ENCODE data around the gene EPB41L5.
A peak's percentile ranks its signal among the peaks of the same experiment; 100 is the strongest.

Gene EPB41L5

GRCh38 chr2:120204022-120204405 is 191.1 kb downstream of the EPB41L5 start:
- DNase-seq: no peak
- TF ChIP-seq GATA1 (IDR thresholded peaks at IDR 0.05; ENCODE audit: low read depth, low read length) (no peak), POLR2A (IDR thresholded peaks at IDR 0.05; ENCODE audit: low read length) (no peak)

DNA sequence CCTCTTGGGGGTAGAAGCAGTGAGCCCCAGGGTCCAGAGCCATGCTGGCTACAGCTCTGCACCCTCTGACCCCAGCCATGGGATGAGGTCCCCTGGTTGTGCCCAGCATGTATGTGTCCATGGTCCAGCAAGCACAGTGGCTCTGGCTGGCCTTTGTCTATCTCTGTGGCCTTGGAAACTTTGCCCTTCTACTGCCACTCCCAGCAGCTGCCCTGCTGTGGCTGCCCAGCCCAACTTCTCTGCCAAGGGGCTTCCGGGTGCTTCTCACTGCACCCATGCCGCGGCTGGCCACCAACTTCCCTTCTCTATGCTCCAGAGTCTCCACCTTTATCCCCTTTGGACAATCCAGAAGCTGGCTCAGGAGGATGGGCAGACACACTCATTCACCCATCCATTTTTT is 191.5 kb downstream of the EPB41L5 start:
- TF ChIP-seq GATA1 (IDR thresholded peaks at IDR 0.05; ENCODE audit: low read depth, low read length) (no peak), POLR2A (IDR thresholded peaks at IDR 0.05; ENCODE audit: low read length) (no peak)
- no peak for DNase-seq

DNA sequence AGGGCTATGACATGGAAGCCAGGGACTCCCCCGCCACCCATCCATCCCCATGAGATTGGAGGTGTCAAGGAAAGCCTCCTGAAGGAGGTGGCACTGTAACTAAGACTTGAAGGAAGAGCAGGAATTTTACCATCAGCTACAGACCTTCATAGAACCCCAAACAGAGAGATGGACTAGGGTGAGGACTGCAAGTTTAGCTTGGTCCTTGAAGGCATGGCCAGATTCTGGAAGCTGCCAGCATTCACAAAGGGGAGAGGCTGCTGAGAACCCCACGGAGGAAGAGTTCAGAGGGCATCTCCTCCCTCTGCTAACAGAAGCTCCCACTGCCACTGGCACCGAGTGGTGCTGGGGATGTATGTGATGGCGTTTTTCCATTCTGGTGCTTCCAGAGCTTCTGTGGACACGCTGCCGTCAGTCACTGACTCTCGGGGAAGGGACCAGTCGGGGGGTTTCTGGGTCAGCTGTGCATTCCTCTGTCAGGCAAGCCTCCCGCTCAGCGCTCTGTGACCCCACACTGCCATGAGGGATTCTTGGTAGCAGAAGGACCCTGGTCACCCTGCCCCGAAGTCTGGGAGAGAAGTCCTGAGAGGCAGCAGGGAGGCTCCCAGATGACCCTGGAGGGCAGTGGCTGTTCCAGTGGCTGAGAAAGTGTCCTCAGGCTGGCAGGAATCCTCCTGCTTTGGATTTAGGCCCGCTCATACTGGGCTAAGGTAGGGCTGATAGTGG is 192.2 kb downstream of the EPB41L5 start:
- TF ChIP-seq GATA1 (IDR thresholded peaks at IDR 0.05; ENCODE audit: low read depth, low read length): no peak
- TF ChIP-seq POLR2A (IDR thresholded peaks at IDR 0.05; ENCODE audit: low read length): no peak
- DNase-seq: no peak

DNA sequence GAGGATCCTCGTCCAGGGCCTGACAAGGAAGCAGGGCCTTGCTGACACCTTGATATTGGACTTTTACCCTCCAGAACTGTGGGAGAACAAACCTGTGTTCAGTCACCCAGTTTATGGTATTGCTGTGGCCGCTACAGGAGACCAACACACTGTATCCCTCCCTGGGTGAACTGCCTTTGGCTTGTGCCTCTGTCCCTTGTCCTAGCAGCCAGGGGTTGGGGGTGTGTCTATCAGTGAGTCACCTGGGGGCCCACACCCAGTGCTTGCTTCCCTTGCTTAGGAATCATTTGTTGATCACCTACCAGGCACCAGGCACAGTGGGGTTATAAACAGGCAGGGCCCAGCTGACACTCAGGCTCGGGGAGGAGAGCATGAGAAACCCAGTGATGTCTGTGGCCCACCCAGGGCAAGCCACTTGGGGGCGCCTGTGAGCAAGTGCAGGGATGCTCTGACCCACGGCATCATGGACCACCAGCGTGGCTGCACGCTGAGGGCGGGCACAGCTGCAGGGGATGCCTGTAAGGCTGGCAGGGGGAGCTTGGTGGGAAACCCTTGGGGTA is 193.2 kb downstream of the EPB41L5 start:
- TF ChIP-seq POLR2A (IDR thresholded peaks at IDR 0.05; ENCODE audit: low read length): no peak
- TF ChIP-seq GATA1 (IDR thresholded peaks at IDR 0.05; ENCODE audit: low read depth, low read length): no peak
- peak; percentile 24 to 52 for DNase-seq

DNA sequence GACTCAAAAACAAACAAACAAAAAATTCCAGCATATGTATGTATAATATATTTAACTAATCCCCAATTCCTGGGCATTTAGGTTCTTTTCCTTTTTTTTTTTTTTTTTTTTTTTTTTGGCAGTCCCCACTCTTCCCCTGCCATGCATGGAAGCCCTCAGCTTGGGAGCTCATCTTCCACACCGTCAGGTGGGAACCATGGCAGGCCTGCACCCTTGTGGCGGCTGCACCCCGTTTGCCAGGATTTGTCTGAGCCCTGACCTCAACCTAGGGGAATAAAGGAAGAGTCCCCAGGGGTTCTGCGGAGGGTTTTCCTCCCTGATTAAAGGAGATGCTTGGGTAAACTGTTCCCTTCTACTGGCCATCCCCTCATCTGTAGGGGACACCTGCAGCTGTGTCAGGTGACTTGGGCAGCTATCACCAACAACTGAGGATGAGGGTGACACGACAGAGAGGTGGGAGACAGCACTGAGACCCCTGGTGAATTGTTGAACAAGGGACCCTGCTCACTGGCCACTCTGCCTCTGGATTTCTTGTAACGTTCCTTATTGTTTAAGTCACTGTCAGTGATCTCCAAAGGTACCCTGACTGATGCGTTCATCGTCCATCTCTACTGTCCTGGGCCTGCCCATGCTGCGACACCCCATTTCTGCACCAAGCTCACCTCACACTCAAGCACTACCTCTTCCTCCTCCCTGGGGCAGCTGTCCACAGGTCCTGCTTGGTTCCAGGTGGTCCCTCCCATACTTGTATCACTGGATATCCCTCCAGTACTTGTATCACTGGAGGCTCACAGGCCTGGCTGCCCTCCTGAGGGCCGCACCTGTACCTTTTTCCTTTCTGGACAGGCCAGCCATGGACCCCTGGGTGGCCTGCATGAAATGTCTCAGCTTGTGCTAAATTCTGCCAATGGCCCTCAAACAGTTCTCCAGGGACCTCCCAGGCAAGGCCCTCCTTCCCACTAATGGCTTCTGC is 195.8 kb downstream of the EPB41L5 start:
- TF ChIP-seq POLR2A (IDR thresholded peaks at IDR 0.05; ENCODE audit: low read length): no peak
- no peak for DNase-seq

DNA sequence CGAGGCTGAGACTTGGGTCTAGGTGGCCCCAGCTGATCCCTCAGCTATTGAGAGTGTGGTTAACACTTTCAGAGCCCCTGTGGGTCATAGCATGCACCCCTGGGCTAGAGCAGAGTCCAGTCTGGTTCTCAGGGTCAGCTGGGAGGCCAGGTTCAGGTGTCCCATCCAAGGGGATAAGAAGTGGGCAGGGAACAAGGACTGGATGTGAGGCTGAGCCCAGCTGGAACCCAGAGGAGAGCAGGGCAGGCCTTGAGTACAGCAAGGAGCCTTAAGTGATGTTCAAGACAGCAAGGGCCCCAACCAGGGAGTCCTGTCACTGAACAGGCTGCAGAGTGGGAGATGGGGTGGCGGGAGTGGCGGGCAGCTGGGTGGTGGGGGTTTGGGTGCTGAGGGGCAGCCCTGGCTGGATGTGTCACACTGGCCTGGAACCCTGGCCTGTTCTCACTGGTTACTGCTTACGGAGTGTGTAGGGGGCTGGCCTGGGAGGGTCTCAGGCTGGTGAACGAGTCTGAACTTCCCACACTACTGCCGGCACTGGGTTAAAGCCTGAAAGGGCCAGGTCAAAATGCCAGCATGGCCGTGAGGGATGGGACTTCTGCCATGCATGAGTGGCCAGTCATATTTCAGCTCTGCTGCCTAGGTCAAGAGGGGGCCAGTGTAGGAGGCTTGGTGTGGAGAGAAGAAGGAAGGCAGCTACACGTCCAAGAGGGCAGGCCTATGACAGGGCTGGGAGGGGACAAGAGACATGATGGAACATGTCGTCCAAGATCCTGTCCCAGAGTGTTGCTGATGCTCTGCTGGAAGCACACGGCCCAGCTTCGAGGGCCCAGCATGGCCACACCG is 196.8 kb downstream of the EPB41L5 start:
- no peak for TF ChIP-seq GATA1 (IDR thresholded peaks at IDR 0.05; ENCODE audit: low read depth, low read length)
- no peak for TF ChIP-seq POLR2A (IDR thresholded peaks at IDR 0.05; ENCODE audit: low read length)
- no peak for DNase-seq

GRCh38 chr2:120210270-120210693 is 197.4 kb downstream of the EPB41L5 start:
- no peak for DNase-seq
- no peak for TF ChIP-seq GATA1 (IDR thresholded peaks at IDR 0.05; ENCODE audit: low read depth, low read length)
- no peak for TF ChIP-seq POLR2A (IDR thresholded peaks at IDR 0.05; ENCODE audit: low read length)

DNA sequence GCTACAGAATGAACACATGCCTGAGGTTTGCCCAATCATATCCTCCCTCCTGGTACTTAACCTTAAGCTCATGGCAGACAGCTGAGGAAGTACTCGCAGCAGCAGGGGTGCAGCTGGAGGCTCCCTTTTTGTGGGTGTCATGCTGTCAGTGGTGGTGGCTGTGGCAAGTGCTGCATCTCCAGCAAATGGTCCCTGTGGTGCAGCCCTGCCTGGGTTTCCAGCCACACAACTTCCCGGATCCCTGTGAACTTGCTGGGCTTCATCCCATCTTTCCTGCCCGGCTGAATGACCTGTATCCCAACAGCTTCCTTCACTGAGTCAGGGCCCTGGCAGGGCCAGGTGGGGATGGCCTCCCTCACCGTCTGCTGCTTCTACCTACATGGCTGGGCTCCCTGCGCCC is 205.3 kb downstream of the EPB41L5 start:
- no peak for DNase-seq
- TF ChIP-seq POLR2A (IDR thresholded peaks at IDR 0.05; ENCODE audit: low read length) (no peak), GATA1 (IDR thresholded peaks at IDR 0.05; ENCODE audit: low read depth, low read length) (no peak)

DNA sequence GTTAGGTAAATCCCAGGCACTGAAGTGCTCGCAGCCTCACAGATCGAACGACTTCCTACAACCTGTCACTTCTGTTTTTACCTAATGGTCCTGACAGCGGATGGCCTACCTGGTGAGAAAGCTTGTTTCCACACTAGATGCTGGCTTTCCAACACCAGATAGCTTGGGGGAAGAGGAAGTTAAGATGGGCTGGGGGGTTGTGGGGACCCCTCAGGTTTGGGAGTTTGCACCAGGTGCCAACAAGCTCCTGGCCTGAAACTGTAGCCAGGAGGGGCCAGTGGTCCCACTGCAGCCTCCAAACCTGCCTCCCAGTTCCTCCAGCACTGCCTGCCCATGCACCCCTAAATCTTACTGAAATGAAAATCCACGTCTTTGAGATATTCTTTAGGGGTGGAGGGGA is 206.4 kb downstream of the EPB41L5 start:
- no peak for DNase-seq
- TF ChIP-seq POLR2A (IDR thresholded peaks at IDR 0.05; ENCODE audit: low read length): no peak
- no peak for TF ChIP-seq GATA1 (IDR thresholded peaks at IDR 0.05; ENCODE audit: low read depth, low read length)

DNA sequence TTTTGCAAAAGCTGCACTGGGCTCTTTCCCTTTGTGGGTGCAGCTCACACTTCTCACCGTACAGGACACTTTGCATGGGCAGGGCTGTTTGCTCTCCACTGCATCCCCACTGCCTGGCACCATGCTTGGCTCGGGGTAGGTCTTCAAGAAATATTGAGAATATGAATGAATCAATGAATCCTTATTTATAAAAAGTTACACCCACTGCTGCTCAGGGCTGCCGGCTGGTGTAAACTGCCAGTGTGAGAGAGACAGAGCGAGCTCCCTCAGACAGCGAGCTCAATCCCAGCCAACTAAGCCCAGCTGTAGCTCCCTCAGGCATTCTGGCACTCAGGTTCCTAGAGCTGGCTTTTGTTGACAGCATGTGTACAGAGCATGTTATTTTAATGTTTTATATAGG is 206.9 kb downstream of the EPB41L5 start:
- DNase-seq: no peak
- TF ChIP-seq GATA1 (IDR thresholded peaks at IDR 0.05; ENCODE audit: low read depth, low read length): no peak
- TF ChIP-seq POLR2A (IDR thresholded peaks at IDR 0.05; ENCODE audit: low read length): no peak

DNA sequence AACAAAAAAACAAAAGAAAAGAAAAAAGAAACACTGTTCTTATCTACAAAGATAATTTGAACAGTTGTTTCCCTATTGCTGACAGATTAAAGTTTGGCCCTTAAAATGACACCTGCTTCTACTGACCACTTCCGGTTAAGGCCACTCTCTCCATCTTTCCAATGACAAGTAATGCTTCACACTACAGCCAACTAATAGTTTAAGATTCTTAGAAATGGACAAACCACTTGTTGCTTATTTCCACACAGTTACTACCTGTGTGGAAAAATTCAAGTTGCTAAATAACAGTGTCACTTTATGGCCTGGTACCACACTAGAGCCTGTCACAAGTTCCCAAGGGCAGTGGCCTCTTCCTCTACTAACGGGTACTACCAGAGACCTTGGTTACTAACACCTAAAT is 207.9 kb downstream of the EPB41L5 start:
- TF ChIP-seq POLR2A (IDR thresholded peaks at IDR 0.05; ENCODE audit: low read length) (no peak), GATA1 (IDR thresholded peaks at IDR 0.05; ENCODE audit: low read depth, low read length) (no peak)
- no peak for DNase-seq

DNA sequence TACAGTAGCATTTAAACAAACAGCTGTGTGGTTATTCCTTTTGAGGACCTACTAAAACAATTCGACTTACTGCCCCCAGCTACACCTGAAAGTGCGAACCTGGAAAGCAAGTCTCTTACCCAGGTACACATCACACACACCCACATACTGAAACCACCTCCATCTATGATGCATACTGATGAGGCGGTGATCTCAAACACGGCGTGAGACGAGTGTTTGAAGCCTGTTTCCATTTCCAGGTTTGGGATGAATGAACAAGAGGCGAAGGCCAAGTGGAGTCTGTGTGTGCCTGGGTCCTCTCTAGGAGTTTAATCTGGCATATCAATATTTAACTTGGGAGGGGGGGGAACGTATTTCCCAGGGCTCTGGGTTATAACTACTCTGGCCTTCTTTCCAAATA is 208.7 kb downstream of the EPB41L5 start:
- no peak for DNase-seq
- TF ChIP-seq POLR2A (IDR thresholded peaks at IDR 0.05; ENCODE audit: low read length) (no peak), GATA1 (IDR thresholded peaks at IDR 0.05; ENCODE audit: low read depth, low read length) (no peak)

- TF ChIP-seq GATA1 (IDR thresholded peaks at IDR 0.05; ENCODE audit: low read depth, low read length) (no peak), POLR2A (IDR thresholded peaks at IDR 0.05; ENCODE audit: low read length) (no peak)
- no peak for DNase-seq
Observed at GRCh38 chr2:120222186-120223033, 209.5 kb downstream of the EPB41L5 start.

All from erythroblast (primary cell).